ENCODE results near the gene FHAD1. TPM values are rescaled to one million over a fixed set of nuclear protein-coding genes. Genes with fewer than 3 reads are reported as not detected.

Gene FHAD1
- polyA plus RNA-seq, 1 donor = 0.79 TPM

GRCh38 chr1:15248216-15248615 lies 1.2 kb downstream of the FHAD1 start:
- H3K9me3 ChIP-seq (ENCODE audit: control insufficient read depth, low read depth, low read length) = peaks cover 2% of the 10 kb centered on the region
- no peak overlapping the region for H3K27ac ChIP-seq (ENCODE audit: low read length)
- DNase-seq = no peak
- H3K4me1 ChIP-seq (ENCODE audit: control insufficient read depth, insufficient read depth, low read length) = peaks cover 4% of the 10 kb centered on the region
- no CpG with 5 or more reads among the region's 4 CpGs for WGBS (ENCODE audit: insufficient coverage, low lambda C conversion rate)
- peaks cover 3% of the 10 kb centered on the region for H3K27me3 ChIP-seq (ENCODE audit: control insufficient read depth, insufficient read depth, low read length)
- no peak overlapping the region for H3K4me3 ChIP-seq (ENCODE audit: low read length)
- H3K36me3 ChIP-seq (ENCODE audit: control insufficient read depth, insufficient read depth, low read length) = no peaks in the 10 kb centered on the region

GRCh38 chr1:15249081-15249480 lies 2.1 kb downstream of the FHAD1 start:
- no peak overlapping the region for H3K27ac ChIP-seq (ENCODE audit: low read length)

GRCh38 chr1:15251857-15252835 lies 5.1 kb downstream of the FHAD1 start:
- Histone ChIP-seq H3K4me3 (ENCODE audit: low read length) (no peak overlapping the region), H3K36me3 (ENCODE audit: control insufficient read depth, insufficient read depth, low read length) (no peaks in the 10 kb centered on the region), H3K27ac (ENCODE audit: low read length) (no peak overlapping the region), H3K27me3 (ENCODE audit: control insufficient read depth, insufficient read depth, low read length) (peaks cover 3% of the 10 kb centered on the region), H3K9me3 (ENCODE audit: control insufficient read depth, low read depth, low read length) (no peaks in the 10 kb centered on the region), H3K4me1 (ENCODE audit: control insufficient read depth, insufficient read depth, low read length) (no peaks in the 10 kb centered on the region)
- 100% methylated on average over 1 of the region's 14 CpGs for WGBS (ENCODE audit: insufficient coverage, low lambda C conversion rate)
- DNase-seq = no peak

More at GRCh38 chr1:15249081-15249480, 2.1 kb downstream of the FHAD1 start:
- Histone ChIP-seq H3K4me3 (ENCODE audit: low read length) (no peak overlapping the region), H3K4me1 (ENCODE audit: control insufficient read depth, insufficient read depth, low read length) (peaks cover 4% of the 10 kb centered on the region), H3K36me3 (ENCODE audit: control insufficient read depth, insufficient read depth, low read length) (no peaks in the 10 kb centered on the region), H3K27me3 (ENCODE audit: control insufficient read depth, insufficient read depth, low read length) (peaks cover 3% of the 10 kb centered on the region), H3K9me3 (ENCODE audit: control insufficient read depth, low read depth, low read length) (peaks cover 2% of the 10 kb centered on the region)
- WGBS (ENCODE audit: insufficient coverage, low lambda C conversion rate) = 75% methylated on average over 4 of the region's 5 CpGs
- no peak for DNase-seq

- no peak overlapping the region for H3K27ac ChIP-seq (ENCODE audit: low read length)
- H3K27me3 ChIP-seq (ENCODE audit: control insufficient read depth, insufficient read depth, low read length) = no peaks in the 10 kb centered on the region
- no peak overlapping the region for H3K4me3 ChIP-seq (ENCODE audit: low read length)
- no CpG with 5 or more reads among the region's 2 CpGs for WGBS (ENCODE audit: insufficient coverage, low lambda C conversion rate)
- no peaks in the 10 kb centered on the region for H3K4me1 ChIP-seq (ENCODE audit: control insufficient read depth, insufficient read depth, low read length)
- no peaks in the 10 kb centered on the region for H3K36me3 ChIP-seq (ENCODE audit: control insufficient read depth, insufficient read depth, low read length)
- no peaks in the 10 kb centered on the region for H3K9me3 ChIP-seq (ENCODE audit: control insufficient read depth, low read depth, low read length)
- no peak for DNase-seq
Observed at GRCh38 chr1:15254559-15254958, 7.5 kb downstream of the FHAD1 start.

GRCh38 chr1:15255582-15256149 lies 8.6 kb downstream of the FHAD1 start:
- Histone ChIP-seq H3K9me3 (ENCODE audit: control insufficient read depth, low read depth, low read length) (no peaks in the 10 kb centered on the region), H3K4me1 (ENCODE audit: control insufficient read depth, insufficient read depth, low read length) (no peaks in the 10 kb centered on the region), H3K27me3 (ENCODE audit: control insufficient read depth, insufficient read depth, low read length) (no peaks in the 10 kb centered on the region), H3K4me3 (ENCODE audit: low read length) (no peak overlapping the region), H3K36me3 (ENCODE audit: control insufficient read depth, insufficient read depth, low read length) (no peaks in the 10 kb centered on the region), H3K27ac (ENCODE audit: low read length) (no peak overlapping the region)
- no peak for DNase-seq
- 17% methylated on average over 1 of the region's 4 CpGs for WGBS (ENCODE audit: insufficient coverage, low lambda C conversion rate)

- Histone ChIP-seq H3K27ac (ENCODE audit: low read length) (no peak overlapping the region), H3K4me3 (ENCODE audit: low read length) (no peak overlapping the region), H3K9me3 (ENCODE audit: control insufficient read depth, low read depth, low read length) (no peaks in the 10 kb centered on the region), H3K27me3 (ENCODE audit: control insufficient read depth, insufficient read depth, low read length) (no peaks in the 10 kb centered on the region), H3K4me1 (ENCODE audit: control insufficient read depth, insufficient read depth, low read length) (no peaks in the 10 kb centered on the region), H3K36me3 (ENCODE audit: control insufficient read depth, insufficient read depth, low read length) (no peaks in the 10 kb centered on the region)
- no peak for DNase-seq
- no CpG with 5 or more reads among the region's 3 CpGs for WGBS (ENCODE audit: insufficient coverage, low lambda C conversion rate)
Observed at GRCh38 chr1:15256584-15256983, 9.6 kb downstream of the FHAD1 start.

GRCh38 chr1:15257309-15257708 lies 10.3 kb downstream of the FHAD1 start:
- H3K4me1 ChIP-seq (ENCODE audit: control insufficient read depth, insufficient read depth, low read length) = no peaks in the 10 kb centered on the region
- H3K27me3 ChIP-seq (ENCODE audit: control insufficient read depth, insufficient read depth, low read length) = no peaks in the 10 kb centered on the region
- 93% methylated on average over 5 of the region's 14 CpGs for WGBS (ENCODE audit: insufficient coverage, low lambda C conversion rate)
- DNase-seq = no peak
- H3K9me3 ChIP-seq (ENCODE audit: control insufficient read depth, low read depth, low read length) = no peaks in the 10 kb centered on the region
- H3K27ac ChIP-seq (ENCODE audit: low read length) = no peak overlapping the region
- H3K36me3 ChIP-seq (ENCODE audit: control insufficient read depth, insufficient read depth, low read length) = no peaks in the 10 kb centered on the region
- no peak overlapping the region for H3K4me3 ChIP-seq (ENCODE audit: low read length)

GRCh38 chr1:15258833-15259621 lies 12.0 kb downstream of the FHAD1 start:
- H3K4me1 ChIP-seq (ENCODE audit: control insufficient read depth, insufficient read depth, low read length) = no peaks in the 10 kb centered on the region
- H3K4me3 ChIP-seq (ENCODE audit: low read length) = no peak overlapping the region
- DNase-seq = no peak
- no CpG with 5 or more reads among the region's 13 CpGs for WGBS (ENCODE audit: insufficient coverage, low lambda C conversion rate)
- no peaks in the 10 kb centered on the region for H3K9me3 ChIP-seq (ENCODE audit: control insufficient read depth, low read depth, low read length)
- H3K36me3 ChIP-seq (ENCODE audit: control insufficient read depth, insufficient read depth, low read length) = no peaks in the 10 kb centered on the region
- no peak overlapping the region for H3K27ac ChIP-seq (ENCODE audit: low read length)
- H3K27me3 ChIP-seq (ENCODE audit: control insufficient read depth, insufficient read depth, low read length) = no peaks in the 10 kb centered on the region

- Histone ChIP-seq H3K36me3 (ENCODE audit: control insufficient read depth, insufficient read depth, low read length) (no peaks in the 10 kb centered on the region), H3K27ac (ENCODE audit: low read length) (no peak overlapping the region), H3K9me3 (ENCODE audit: control insufficient read depth, low read depth, low read length) (no peaks in the 10 kb centered on the region), H3K27me3 (ENCODE audit: control insufficient read depth, insufficient read depth, low read length) (no peaks in the 10 kb centered on the region), H3K4me3 (ENCODE audit: low read length) (no peak overlapping the region), H3K4me1 (ENCODE audit: control insufficient read depth, insufficient read depth, low read length) (no peaks in the 10 kb centered on the region)
- no peak for DNase-seq
- no CpG with 5 or more reads among the region's 9 CpGs for WGBS (ENCODE audit: insufficient coverage, low lambda C conversion rate)
Observed at GRCh38 chr1:15259622-15260007, 12.6 kb downstream of the FHAD1 start.

- Histone ChIP-seq H3K4me1 (ENCODE audit: control insufficient read depth, insufficient read depth, low read length) (no peaks in the 10 kb centered on the region), H3K27ac (ENCODE audit: low read length) (no peak overlapping the region), H3K9me3 (ENCODE audit: control insufficient read depth, low read depth, low read length) (no peaks in the 10 kb centered on the region), H3K4me3 (ENCODE audit: low read length) (no peak overlapping the region), H3K27me3 (ENCODE audit: control insufficient read depth, insufficient read depth, low read length) (no peaks in the 10 kb centered on the region), H3K36me3 (ENCODE audit: control insufficient read depth, insufficient read depth, low read length) (no peaks in the 10 kb centered on the region)
- no CpG with 5 or more reads among the region's 12 CpGs for WGBS (ENCODE audit: insufficient coverage, low lambda C conversion rate)
- DNase-seq = no peak
Observed at GRCh38 chr1:15260418-15261154, 13.6 kb downstream of the FHAD1 start.

All from large intestine (tissue), 3 donors.